ENCODE measurements around the gene MYOM1.

- TF ChIP-seq, protein P1, sequence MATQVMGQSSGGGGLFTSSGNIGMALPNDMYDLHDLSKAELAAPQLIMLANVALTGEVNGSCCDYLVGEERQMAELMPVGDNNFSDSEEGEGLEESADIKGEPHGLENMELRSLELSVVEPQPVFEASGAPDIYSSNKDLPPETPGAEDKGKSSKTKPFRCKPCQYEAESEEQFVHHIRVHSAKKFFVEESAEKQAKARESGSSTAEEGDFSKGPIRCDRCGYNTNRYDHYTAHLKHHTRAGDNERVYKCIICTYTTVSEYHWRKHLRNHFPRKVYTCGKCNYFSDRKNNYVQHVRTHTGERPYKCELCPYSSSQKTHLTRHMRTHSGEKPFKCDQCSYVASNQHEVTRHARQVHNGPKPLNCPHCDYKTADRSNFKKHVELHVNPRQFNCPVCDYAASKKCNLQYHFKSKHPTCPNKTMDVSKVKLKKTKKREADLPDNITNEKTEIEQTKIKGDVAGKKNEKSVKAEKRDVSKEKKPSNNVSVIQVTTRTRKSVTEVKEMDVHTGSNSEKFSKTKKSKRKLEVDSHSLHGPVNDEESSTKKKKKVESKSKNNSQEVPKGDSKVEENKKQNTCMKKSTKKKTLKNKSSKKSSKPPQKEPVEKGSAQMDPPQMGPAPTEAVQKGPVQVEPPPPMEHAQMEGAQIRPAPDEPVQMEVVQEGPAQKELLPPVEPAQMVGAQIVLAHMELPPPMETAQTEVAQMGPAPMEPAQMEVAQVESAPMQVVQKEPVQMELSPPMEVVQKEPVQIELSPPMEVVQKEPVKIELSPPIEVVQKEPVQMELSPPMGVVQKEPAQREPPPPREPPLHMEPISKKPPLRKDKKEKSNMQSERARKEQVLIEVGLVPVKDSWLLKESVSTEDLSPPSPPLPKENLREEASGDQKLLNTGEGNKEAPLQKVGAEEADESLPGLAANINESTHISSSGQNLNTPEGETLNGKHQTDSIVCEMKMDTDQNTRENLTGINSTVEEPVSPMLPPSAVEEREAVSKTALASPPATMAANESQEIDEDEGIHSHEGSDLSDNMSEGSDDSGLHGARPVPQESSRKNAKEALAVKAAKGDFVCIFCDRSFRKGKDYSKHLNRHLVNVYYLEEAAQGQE (IDR thresholded peaks at IDR 0.05; ENCODE audit: insufficient read depth in 1 of 2, low read depth in 2 of 2, low read length in 1 of 2) = no peak
- TF ChIP-seq, protein P2, sequence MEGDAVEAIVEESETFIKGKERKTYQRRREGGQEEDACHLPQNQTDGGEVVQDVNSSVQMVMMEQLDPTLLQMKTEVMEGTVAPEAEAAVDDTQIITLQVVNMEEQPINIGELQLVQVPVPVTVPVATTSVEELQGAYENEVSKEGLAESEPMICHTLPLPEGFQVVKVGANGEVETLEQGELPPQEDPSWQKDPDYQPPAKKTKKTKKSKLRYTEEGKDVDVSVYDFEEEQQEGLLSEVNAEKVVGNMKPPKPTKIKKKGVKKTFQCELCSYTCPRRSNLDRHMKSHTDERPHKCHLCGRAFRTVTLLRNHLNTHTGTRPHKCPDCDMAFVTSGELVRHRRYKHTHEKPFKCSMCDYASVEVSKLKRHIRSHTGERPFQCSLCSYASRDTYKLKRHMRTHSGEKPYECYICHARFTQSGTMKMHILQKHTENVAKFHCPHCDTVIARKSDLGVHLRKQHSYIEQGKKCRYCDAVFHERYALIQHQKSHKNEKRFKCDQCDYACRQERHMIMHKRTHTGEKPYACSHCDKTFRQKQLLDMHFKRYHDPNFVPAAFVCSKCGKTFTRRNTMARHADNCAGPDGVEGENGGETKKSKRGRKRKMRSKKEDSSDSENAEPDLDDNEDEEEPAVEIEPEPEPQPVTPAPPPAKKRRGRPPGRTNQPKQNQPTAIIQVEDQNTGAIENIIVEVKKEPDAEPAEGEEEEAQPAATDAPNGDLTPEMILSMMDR (IDR thresholded peaks at IDR 0.05) = no peak
- TF ChIP-seq TCF7L2 (IDR thresholded peaks at IDR 0.05; ENCODE audit: low read depth, low read length) = no peak
Observed at GRCh38 chr18:3193331-3193730, 26.4 kb downstream of the MYOM1 start.
